GM18517 (cell line): ENCODE results near the gene ART4.

ENCODE experiments used
- ATAC-seq: cut with Tn5 transposase; IDR thresholded peaks from one replicate; pipeline ENCODE4 v1.9.1; 2021; ENCODE audit warnings: mild to moderate bottlenecking, moderate library complexity; ENCODE audit not compliant: unreplicated experiment

ART4 gene, protein sequence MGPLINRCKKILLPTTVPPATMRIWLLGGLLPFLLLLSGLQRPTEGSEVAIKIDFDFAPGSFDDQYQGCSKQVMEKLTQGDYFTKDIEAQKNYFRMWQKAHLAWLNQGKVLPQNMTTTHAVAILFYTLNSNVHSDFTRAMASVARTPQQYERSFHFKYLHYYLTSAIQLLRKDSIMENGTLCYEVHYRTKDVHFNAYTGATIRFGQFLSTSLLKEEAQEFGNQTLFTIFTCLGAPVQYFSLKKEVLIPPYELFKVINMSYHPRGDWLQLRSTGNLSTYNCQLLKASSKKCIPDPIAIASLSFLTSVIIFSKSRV

DNA sequence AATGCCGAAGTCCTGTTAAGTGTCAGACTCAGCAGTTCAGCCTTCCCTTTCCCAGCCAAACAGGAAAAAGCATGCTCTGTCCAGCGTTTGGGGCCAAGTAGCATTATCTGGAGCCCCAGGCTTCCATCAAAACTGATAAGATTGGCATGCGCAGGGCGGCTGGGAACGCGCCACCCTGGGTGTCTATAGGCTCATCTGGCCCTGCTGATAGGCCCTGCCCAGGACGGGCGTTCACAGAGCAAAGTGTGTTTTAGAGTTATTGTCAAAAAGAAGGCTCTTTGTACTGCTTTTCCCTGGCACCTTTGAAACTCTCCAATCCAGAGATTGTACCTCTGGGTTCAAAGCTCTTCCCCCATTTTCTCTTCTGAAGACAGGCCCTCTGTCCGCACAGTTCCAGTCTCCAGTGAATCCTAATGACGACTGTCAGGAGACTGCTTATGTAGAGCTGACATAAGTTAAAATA, at the start of gene ART4:
Gene ART4 (minus strand): TSS at position 102 of the 463 bp plus-strand sequence. CDS start 413 bp downstream, outside the sequence.
- ATAC-seq: no peak

DNA sequence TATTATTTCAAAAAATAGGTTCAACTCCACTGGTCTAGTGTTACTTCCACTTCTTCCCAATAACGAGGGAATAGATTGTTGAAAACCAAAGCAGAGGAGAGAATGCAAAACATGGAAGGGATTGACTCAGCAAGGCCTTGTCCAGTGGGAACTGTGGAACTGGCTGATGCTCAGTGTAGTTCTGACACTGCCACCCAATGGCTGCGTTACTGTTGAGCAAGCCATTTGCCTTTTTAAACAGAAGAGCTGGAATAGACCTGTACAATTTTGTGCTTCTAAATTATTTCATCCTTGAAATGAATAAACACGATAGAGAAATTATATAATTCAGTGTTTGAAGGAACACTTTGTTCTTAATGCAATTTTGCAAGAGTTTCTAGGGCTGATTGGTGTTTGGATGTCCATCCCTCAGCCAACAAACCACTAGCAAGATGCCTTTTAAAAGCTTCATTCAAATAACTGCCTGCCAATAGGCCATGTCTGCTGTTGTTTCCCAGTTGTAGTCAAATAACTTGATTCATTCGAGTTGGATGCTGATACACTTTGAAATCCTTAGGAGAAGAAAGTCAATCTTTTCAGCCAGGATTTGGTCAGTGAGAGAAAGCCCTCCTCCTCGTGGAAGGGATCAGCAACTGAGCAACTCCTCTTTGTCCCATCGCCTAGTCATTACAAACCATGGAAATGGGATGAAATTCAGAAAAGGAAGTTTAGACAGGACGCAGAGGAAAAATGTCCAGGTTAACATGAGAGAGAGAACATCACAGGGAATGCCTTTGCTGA, 49.6 kb upstream of the ART4 start:
- no peak for ATAC-seq

DNA sequence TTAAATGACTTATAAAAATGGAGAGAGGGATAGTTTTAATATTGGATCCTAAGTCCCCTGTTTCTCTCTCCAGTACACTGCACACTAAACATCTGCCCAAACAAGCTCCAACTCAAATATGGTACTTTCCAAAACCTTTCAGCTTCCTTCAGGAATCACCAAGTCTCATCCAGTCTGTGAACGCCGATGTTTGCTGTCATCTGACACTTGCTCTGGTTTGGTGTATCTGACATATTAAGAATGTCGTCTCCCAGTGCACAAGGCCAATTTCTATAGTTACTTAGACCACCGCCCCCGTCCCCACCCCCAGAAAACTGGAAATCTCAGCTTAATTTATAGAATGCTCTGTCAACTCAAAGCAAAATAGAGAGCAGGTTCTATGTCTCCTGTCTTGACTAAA, 47.4 kb upstream of the ART4 start:
- no peak for ATAC-seq

DNA sequence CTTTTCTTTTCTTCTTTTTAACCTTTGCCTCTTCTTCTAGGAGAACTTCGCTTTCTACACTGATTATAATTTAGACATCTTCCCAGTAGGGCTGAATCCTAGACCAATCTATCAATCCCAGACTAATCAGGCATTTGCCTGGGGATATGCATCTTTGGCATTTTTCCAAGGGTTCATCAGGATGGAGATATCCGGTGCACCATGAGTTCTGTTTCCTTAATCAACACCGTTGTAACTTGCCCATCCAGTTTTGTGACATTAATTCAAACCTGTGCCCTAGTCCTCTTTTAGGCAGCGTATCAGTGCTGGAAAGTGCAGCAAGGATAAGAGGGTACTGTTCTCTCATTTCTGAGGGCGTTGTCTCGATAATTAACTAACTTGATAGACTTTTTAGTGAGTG, 42.9 kb upstream of the ART4 start:
- no peak for ATAC-seq

DNA sequence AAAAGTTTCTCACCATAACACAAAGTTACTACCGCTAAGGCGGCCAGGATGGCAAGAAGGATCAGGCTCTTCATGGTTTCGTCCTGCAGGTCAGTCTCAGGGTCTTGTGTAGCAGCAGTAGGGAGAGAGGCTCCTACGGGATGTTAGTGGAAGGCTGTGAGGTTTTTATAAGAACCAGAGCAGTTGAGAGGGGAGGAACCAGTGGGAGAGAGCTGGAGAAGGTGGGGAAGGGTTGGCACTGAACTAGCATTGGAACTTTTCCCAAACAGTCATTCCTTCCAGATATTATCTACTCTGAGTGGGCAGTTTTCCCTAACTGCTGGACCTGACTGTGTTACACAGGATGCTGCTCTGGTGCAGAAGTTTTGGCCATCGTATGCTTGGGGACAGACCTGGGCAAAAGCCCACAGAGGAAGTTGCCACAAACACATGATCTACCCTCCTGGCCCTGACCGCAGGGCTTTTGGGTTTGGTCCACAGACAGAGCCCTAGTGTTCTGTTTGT, 42.4 kb upstream of the ART4 start, which contains the start of gene MGP:
Gene MGP (minus strand): TSS at position 137 of the 504 bp plus-strand sequence. CDS start 63 bp downstream, at position 74.
- no peak for ATAC-seq

DNA sequence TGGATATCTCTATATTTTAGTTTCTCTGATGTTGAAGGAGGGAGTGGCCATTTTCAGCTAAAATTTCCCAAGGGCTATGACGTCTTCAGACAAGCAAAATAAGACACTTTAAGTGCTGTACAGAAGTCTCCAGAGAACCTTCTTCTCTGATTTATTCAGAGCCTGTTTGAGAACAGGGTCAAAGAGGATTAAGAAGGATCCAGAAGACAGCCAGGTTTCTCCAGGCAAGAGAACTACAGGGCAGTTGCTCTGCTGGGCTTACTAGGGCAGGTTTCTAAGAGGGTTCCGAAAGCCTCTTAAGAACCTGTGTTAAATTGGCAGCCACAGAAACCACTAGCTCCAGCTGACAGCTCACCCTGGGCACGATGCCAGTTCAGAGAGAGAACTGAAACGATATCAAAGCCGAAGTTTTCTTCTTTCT, 41.1 kb upstream of the ART4 start:
- ATAC-seq: peak; percentile 98

DNA sequence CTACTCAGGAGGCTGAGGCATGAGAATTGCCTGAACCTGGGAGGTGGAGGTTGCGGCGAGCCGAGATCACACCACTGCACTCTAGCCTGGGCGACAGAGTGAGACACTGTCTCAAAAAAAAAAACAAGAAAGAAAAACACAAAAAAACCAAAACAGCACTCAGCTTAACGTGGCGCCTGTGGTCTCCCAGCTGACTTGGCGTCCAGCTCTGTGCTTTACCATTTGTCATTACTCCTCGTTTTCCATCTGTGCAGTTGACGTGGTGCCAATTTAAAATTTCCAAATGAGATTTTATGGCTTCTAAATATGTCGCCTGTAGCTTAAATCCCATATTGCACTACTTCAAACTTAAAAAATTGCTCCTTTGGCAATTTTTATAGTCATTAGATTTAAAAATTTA, 40.4 kb upstream of the ART4 start:
- no peak for ATAC-seq

DNA sequence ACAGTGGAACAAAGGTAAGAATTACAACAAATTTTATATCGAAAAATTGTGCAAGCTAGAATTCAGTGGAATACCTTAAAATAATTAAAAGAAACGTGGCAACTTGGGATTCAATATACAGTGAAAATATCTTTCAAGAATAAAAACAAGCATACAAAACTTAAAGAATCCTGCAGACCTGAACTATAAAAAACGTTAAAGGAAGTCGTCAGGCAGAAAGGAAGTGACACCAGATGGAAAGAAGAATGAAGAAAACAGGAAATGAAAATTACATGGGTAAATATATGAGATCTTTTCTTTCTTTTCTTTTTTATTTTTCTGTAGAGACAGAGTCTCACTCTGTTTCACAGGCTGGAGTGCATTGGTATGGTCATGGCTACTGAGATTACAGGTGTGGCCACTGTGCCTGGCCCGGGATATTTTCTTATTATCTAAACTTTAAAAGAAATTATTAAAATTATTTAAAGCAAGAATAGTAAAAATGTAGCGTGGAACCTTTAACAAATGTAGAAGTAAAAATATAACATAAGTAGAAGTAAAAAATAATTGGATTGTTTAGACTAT, 37.6 kb upstream of the ART4 start:
- no peak for ATAC-seq

DNA sequence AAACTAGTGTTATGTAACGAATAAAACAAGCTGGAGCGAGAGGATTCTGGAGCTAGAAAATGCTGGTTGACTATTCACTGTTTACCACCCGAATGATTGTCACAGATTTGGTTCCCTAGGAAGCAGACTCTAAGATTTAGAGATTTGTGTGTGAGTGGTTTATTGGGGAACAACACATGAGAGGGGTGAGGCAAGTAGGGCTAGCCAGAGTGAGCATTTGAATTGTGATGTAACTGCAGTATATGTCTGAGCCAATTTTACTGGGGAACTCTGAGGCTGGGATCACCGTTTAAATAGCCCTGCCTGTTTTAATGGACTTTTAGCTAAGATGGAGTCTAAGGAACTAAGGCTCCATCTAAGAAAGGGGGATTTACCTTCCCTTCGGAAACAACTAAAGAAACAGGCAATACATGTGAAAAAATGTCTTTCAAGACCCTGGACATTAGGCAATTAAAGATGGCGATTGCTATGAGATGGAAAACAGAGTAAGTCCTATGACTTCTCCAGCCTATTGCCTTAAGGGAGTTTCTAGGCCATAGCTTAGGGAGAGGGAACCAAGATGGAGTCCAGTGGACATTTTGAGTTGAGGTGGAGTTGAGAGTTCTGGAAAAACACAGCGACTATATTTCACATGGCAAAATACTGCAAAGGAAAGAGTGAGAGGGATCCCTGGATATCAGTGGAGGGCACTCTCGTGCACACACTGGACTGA, 36.1 kb upstream of the ART4 start:
- no peak for ATAC-seq

DNA sequence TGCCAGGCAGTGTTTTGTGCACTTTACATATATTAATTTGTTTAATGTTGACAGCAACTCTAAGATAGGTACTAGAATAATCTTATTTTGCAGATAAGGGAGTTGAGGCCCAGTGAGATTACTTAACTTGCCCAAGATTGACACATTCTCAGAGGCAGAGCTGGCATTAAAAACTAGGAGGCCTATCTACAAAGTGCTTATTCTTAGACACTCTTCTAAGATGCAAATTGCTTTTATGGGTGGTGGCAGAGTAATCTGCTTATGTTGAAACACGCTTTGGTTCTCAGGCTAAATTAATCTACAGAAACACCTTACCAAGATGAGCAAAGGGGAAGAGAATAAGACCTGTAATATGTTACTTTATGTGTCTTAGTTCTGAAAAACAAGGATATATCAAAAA, 35.2 kb upstream of the ART4 start:
- no peak for ATAC-seq

DNA sequence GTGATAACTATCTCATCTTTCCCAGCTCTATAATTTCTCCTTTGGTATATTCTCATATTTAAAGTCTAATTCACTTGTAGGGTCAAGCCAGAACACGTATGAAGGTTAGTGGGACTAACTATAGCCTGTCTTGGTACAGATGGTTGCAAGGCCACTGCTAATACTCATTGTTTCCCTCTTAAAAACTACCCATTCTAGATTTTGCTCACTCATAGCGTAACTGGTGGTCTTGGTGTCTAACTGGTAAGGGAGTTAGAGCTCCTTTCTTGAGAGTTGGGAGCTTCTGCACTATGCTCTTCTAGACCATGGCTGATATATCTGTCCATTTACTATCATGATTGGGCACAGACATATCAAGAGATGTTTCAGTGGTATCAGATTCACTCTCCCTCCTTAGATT, 33.5 kb upstream of the ART4 start:
- ATAC-seq: no peak

DNA sequence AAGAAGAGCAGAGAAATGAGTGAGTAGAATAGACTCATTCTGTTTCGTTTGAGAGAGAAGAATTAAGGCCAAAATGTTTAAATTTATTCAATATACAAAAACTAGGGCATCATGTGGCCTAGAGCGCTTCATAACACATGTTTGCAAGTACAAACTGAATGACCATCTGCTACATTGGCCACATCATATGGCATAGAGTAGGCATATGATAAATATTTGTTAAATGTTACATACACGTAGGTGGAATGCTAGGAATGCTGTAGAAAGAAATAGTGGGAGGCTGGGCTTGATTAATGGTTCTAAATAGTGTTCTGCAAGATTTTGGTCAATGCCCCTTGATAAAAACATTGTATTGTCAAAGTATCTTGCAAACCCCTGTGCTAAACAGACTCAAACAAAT, 31.6 kb upstream of the ART4 start:
- ATAC-seq: no peak

DNA sequence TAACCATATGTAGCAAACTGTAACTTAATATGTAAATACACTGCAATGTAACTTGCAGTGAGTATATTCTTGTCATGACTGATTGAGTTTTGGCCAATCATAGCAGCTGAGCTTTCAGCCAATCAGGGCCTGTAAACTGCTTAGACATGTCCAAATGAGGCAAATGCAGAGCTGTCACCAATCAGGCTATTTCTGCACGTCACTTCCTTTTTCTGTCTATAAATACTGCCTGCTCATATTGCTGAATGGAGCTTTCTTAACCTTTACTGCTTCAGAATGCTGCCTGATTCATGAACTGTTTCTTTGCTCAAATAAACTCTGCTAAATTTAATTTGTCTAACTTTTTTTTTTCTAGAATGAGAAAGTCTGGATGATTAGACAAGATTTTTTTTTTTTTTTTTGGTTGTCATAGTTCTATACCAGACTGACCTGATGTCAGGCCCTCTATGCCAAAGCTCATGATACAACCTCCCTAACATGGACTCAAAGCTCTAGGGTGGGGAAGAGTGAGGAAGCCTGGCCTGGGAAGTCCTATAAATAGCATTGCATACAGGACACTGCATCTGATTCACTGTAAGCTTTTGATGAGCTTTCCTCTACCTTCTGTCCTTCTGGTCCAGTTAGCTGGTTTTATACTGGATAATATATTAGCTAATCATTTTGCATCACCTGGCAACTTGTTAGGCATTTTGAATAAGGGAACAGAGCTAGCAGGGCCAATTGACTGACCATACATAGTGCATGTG, 30.3 kb upstream of the ART4 start:
- ATAC-seq: no peak

DNA sequence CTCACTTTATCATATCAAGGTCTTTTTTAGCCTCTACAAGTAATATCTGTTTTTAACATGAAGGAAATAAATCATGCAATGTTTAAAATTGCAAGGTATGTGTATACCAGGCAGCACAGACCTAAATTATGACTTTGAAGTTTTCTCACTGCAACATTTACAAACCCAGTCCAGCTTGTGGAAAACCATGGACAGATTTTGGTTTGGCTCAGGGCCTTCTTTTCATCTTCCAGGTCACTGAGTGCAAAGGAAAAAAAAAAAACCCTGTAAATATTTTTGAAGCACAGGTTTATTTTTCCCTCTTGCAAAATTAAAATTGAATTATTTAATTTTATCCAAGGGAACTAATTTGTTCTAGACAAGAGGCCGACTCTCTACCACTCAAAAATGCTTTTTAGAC, 28.6 kb upstream of the ART4 start:
- ATAC-seq: no peak

DNA sequence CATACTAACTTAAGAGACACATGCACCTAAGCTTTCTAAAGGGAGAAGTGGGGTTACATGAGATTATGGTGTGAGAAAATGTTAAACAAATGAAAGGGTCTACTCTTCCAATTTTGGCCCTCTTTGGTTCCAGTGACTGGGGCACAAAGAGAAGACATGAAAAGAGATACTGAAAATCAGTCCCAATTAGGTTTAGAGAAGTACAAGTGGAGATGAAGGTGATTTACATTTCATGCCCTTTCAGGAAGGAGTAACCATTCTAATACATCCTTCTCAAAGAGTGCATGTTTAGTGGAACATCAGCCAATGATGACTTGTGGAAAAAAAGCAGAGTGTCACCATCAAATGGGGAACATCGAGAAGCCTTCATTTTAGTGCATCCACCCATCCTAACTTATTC, 27.9 kb upstream of the ART4 start:
- no peak for ATAC-seq

DNA sequence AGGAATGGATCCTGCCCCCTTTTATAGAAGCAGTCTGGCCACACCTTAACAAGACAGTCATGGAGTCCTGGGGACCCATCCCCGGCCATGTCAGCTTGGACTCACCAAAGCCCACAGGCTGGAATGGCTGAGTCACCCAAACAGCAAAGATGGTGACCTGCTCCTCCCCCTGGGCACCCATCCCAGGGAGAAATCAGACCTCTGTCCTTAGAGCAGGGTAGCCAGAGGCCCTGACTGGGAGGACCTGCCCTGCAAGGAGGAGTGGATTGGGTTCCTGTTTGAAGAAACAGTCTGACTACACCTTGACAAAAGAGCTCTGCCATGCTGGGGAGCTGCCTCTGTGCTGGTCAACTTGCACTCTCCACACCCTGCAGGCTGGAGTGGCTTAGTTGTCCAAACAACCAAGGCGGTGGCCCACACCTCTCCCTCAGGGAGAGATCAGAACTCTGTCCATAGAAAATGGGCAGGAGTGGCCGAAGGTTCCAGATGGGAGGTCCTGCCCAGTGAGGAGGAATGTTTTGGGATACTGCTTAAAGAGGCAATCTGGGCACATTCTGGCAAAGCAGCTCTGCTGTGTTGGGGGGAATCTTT, 25.7 kb upstream of the ART4 start:
- no peak for ATAC-seq

DNA sequence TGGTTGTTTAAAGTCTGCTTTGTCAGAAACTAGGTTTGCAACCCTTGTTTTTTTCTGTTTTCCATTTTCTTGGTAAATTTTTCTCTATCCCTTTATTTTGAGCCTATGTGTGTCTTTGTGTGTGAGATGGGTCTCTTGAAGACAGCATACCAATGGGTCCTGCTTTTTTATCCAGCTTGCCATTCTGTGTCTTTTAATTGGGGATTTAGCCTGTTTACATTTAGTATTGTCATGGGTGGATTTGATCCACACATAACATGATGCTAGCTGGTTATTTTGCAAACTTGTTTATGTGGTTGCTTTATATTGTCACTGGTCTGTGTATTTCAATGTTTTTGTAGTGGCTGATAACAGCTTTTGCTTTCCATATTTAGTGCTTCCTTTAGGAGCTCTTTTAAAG, 17.2 kb upstream of the ART4 start:
- ATAC-seq: no peak

DNA sequence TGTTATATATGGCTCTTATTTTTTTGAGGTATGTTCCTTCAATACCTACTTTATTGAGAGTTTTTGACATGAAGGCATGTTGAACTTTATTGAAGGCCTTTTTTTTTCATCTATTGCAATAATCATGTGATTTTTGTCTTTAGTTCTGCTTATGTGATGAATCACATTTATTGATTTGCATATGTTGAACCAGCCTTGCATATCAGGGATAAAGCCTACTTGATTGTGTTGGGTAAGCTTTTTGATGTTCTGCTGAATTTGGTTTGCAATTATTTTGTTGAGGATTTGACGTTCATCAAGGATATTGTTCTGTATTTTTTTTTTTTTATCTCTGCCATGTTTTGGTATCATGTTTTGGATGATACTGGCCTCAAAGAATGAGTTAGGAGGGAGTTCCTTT, 15.2 kb upstream of the ART4 start:
- no peak for ATAC-seq

DNA sequence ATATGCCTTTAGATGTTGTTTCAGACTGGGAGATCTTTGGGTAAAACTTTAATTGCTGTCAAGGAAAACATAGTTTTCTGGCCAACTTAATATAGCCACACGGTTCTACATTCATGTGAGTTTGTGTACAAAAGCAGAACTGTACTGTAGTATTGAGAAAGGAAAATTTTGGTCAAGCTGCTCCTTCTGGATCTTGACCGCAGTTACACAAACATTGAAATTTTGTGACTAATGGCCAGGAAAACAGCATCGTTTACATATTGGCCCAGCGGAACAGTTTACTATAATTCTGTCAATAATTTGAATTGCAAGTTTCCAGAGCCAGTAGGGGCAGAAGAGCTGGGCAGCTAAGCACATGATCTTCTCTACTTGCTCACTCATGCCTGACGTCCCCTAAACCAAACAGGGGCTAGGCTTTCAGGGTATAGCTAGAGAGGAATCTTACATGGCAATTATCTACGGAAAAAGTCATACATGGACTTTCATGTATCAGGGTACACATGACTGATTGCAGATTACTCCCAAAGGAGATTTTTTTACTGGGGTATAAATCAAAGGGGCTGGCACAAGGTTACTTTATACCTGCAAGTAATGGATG, 11.4 kb upstream of the ART4 start:
- ATAC-seq: no peak

DNA sequence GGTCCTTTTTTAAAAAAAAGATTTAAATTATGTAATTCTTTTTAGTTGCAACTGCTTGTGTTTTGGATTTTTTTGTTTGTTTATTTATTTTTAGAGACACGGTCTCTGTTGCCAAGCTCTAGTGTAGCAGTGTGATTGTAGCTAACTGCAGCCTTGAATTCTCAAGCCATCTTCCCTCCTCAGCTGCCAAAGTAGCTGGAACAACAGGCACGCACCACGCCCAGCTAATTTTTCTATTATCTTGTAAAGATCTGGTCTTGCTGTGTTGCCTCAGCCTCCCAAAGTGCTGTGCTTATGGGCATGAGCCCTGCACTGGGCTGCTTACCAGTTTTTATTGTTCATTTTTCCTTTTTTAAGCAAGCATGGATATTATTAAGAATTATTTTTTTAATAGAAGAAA, 10.6 kb upstream of the ART4 start:
- ATAC-seq: no peak
